ENCODE results near the gene CDH18.

- TF ChIP-seq CTCF (IDR thresholded peaks at IDR 0.05; ENCODE audit: poor library complexity, severe bottlenecking) (no peak), RAD21 (conservative IDR thresholded peaks at IDR 0.05) (no peak), EZH2 (IDR thresholded peaks at IDR 0.05; ENCODE audit: borderline replicate concordance, insufficient read depth, low read length, poor library complexity, severe bottlenecking) (no peak), POLR2AphosphoS5 (IDR thresholded peaks at IDR 0.05) (no peak), SMC3 (conservative IDR thresholded peaks at IDR 0.05; ENCODE audit: poor library complexity) (no peak), EP300 (conservative IDR thresholded peaks at IDR 0.05; ENCODE audit: poor library complexity, severe bottlenecking) (no peak), TAF1 (IDR thresholded peaks at IDR 0.05; ENCODE audit: low read depth) (no peak)
- TF ChIP-seq, protein P1, sequence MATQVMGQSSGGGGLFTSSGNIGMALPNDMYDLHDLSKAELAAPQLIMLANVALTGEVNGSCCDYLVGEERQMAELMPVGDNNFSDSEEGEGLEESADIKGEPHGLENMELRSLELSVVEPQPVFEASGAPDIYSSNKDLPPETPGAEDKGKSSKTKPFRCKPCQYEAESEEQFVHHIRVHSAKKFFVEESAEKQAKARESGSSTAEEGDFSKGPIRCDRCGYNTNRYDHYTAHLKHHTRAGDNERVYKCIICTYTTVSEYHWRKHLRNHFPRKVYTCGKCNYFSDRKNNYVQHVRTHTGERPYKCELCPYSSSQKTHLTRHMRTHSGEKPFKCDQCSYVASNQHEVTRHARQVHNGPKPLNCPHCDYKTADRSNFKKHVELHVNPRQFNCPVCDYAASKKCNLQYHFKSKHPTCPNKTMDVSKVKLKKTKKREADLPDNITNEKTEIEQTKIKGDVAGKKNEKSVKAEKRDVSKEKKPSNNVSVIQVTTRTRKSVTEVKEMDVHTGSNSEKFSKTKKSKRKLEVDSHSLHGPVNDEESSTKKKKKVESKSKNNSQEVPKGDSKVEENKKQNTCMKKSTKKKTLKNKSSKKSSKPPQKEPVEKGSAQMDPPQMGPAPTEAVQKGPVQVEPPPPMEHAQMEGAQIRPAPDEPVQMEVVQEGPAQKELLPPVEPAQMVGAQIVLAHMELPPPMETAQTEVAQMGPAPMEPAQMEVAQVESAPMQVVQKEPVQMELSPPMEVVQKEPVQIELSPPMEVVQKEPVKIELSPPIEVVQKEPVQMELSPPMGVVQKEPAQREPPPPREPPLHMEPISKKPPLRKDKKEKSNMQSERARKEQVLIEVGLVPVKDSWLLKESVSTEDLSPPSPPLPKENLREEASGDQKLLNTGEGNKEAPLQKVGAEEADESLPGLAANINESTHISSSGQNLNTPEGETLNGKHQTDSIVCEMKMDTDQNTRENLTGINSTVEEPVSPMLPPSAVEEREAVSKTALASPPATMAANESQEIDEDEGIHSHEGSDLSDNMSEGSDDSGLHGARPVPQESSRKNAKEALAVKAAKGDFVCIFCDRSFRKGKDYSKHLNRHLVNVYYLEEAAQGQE (IDR thresholded peaks at IDR 0.05; ENCODE audit: borderline replicate concordance): no peak
Measured at GRCh38 chr5:19975795-19976194, 12.2 kb downstream of the CDH18 start.

Measured in neural cell (in vitro differentiated cells).